ENCODE measurements around the gene FARP1. TPM values are rescaled to one million over a fixed set of nuclear protein-coding genes. Genes with fewer than 3 reads are reported as not detected.

Gene FARP1
- total and polyA plus RNA-seq, 2 of the 13 experiments (the other 11 are each of a cell fraction or from before 2014, with no cell fraction given): 70.6 to 126 TPM

DNA sequence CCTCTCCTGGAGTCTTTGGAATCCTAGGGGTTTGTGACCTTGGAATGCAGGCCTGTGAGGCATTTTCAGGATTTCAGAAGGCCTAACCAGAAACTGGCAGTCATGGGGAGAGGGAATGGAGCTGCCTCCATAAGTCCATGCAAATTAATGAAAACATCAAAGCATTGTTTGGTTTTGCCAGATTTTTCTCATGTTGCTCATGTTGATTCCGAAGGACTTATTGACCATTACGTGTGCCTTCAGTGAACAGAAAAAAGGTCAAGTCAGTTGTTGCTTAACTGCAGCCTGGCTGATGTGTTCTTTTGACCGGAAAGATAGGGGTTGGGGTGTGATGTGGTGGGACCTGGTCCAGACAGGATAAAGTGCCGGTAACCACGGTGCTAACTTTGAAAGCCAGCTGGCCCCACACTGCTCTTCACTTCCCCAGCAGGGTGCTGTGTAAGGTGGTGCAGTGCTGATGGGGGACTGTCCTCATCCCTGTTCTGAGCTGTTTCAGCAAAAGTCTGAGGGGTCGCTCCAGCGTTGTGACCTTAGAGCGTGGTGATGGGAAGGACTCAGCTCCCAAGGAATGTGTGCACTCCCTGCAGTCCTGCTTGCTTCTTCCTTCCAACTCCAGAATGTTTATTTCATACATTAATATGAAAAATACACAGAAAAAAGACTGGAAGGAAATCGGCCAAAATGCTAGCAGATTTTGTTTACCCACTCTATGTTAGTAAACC lies 30.7 kb downstream of the FARP1 start (continued):
- TF ChIP-seq, protein P1, sequence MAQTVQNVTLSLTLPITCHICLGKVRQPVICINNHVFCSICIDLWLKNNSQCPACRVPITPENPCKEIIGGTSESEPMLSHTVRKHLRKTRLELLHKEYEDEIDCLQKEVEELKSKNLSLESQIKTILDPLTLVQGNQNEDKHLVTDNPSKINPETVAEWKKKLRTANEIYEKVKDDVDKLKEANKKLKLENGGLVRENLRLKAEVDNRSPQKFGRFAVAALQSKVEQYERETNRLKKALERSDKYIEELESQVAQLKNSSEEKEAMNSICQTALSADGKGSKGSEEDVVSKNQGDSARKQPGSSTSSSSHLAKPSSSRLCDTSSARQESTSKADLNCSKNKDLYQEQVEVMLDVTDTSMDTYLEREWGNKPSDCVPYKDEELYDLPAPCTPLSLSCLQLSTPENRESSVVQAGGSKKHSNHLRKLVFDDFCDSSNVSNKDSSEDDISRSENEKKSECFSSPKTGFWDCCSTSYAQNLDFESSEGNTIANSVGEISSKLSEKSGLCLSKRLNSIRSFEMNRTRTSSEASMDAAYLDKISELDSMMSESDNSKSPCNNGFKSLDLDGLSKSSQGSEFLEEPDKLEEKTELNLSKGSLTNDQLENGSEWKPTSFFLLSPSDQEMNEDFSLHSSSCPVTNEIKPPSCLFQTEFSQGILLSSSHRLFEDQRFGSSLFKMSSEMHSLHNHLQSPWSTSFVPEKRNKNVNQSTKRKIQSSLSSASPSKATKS (CRISPR knock-in tag; IDR thresholded peaks at IDR 0.05): no peak
- TF ChIP-seq, protein P2, sequence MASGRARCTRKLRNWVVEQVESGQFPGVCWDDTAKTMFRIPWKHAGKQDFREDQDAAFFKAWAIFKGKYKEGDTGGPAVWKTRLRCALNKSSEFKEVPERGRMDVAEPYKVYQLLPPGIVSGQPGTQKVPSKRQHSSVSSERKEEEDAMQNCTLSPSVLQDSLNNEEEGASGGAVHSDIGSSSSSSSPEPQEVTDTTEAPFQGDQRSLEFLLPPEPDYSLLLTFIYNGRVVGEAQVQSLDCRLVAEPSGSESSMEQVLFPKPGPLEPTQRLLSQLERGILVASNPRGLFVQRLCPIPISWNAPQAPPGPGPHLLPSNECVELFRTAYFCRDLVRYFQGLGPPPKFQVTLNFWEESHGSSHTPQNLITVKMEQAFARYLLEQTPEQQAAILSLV (CRISPR knock-in tag; IDR thresholded peaks at IDR 0.05; ENCODE audit: borderline replicate concordance): no peak
- TF ChIP-seq ZSCAN25 (CRISPR knock-in tag; IDR thresholded peaks at IDR 0.05): no peak
- no peak for TF ChIP-seq ZNF766 (CRISPR knock-in tag; IDR thresholded peaks at IDR 0.05; ENCODE audit: borderline replicate concordance)
- TF ChIP-seq JUN (CRISPR knock-in tag; IDR thresholded peaks at IDR 0.05): peak; percentile 86
- TF ChIP-seq ARNT2 (CRISPR knock-in tag; IDR thresholded peaks at IDR 0.05; ENCODE audit: low read depth): peak; percentile 57; the same call in 1 of the 2 replicates
- no peak for TF ChIP-seq HES4 (CRISPR knock-in tag; IDR thresholded peaks at IDR 0.05; ENCODE audit: borderline replicate concordance)
- no peak for TF ChIP-seq NR1H2 (CRISPR knock-in tag; IDR thresholded peaks at IDR 0.05; ENCODE audit: borderline replicate concordance, low read depth)
- no peak for TF ChIP-seq KDM2A (CRISPR knock-in tag; IDR thresholded peaks at IDR 0.05; ENCODE audit: borderline replicate concordance, low read depth)
- peak; percentile 60 for TF ChIP-seq NCOA2 (CRISPR knock-in tag; IDR thresholded peaks at IDR 0.05)
- TF ChIP-seq ZNF776 (CRISPR knock-in tag; IDR thresholded peaks at IDR 0.05): no peak
- peak; percentile 42; the same call in 1 of the 2 replicates for TF ChIP-seq POGZ (CRISPR knock-in tag; IDR thresholded peaks at IDR 0.05)
- no peak for TF ChIP-seq ZNF3 (CRISPR knock-in tag; IDR thresholded peaks at IDR 0.05)
- no peak for TF ChIP-seq ELF4 (CRISPR knock-in tag; IDR thresholded peaks at IDR 0.05; ENCODE audit: borderline replicate concordance)
- TF ChIP-seq, protein P3, sequence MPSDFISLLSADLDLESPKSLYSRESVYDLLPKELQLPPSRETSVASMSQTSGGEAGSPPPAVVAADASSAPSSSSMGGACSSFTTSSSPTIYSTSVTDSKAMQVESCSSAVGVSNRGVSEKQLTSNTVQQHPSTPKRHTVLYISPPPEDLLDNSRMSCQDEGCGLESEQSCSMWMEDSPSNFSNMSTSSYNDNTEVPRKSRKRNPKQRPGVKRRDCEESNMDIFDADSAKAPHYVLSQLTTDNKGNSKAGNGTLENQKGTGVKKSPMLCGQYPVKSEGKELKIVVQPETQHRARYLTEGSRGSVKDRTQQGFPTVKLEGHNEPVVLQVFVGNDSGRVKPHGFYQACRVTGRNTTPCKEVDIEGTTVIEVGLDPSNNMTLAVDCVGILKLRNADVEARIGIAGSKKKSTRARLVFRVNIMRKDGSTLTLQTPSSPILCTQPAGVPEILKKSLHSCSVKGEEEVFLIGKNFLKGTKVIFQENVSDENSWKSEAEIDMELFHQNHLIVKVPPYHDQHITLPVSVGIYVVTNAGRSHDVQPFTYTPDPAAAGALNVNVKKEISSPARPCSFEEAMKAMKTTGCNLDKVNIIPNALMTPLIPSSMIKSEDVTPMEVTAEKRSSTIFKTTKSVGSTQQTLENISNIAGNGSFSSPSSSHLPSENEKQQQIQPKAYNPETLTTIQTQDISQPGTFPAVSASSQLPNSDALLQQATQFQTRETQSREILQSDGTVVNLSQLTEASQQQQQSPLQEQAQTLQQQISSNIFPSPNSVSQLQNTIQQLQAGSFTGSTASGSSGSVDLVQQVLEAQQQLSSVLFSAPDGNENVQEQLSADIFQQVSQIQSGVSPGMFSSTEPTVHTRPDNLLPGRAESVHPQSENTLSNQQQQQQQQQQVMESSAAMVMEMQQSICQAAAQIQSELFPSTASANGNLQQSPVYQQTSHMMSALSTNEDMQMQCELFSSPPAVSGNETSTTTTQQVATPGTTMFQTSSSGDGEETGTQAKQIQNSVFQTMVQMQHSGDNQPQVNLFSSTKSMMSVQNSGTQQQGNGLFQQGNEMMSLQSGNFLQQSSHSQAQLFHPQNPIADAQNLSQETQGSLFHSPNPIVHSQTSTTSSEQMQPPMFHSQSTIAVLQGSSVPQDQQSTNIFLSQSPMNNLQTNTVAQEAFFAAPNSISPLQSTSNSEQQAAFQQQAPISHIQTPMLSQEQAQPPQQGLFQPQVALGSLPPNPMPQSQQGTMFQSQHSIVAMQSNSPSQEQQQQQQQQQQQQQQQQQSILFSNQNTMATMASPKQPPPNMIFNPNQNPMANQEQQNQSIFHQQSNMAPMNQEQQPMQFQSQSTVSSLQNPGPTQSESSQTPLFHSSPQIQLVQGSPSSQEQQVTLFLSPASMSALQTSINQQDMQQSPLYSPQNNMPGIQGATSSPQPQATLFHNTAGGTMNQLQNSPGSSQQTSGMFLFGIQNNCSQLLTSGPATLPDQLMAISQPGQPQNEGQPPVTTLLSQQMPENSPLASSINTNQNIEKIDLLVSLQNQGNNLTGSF (CRISPR knock-in tag; IDR thresholded peaks at IDR 0.05): no peak
- TF ChIP-seq ZNF572 (CRISPR knock-in tag; IDR thresholded peaks at IDR 0.05): no peak
- peak; percentile 95 for TF ChIP-seq CEBPG (CRISPR knock-in tag; IDR thresholded peaks at IDR 0.05)
- TF ChIP-seq ZNF264 (CRISPR knock-in tag; IDR thresholded peaks at IDR 0.05): no peak; the same call in 1 of the 2 replicates
- peak; percentile 77 to 82; a peak in 3 of 4 replicates for TF ChIP-seq NR2F1 (CRISPR knock-in tag; IDR thresholded peaks at IDR 0.05)
- TF ChIP-seq KDM6A (CRISPR knock-in tag; IDR thresholded peaks at IDR 0.05; ENCODE audit: low read depth): no peak
- TF ChIP-seq ZNF317 (CRISPR knock-in tag; IDR thresholded peaks at IDR 0.05): no peak
- no peak for TF ChIP-seq ZNF383 (CRISPR knock-in tag; IDR thresholded peaks at IDR 0.05; ENCODE audit: borderline replicate concordance)
- 0 out of 2 replicates have a peak, but pooled peaks have one; percentile 69 for TF ChIP-seq ESRRA (CRISPR knock-in tag; IDR thresholded peaks at IDR 0.05; ENCODE audit: low read depth)

Measured in HepG2 (cell line).